GM12878 (cell line): ENCODE results near the gene FRMD5. TPM values are rescaled to one million over a fixed set of nuclear protein-coding genes. Genes with fewer than 3 reads are reported as not detected.

Source experiments
- ASH2L ChIP-seq: fragments of 300-600, 200-600 bp; sonication (generic); IDR thresholded peaks from 2 replicates; pipeline ENCODE4 v1.6.1; 2017; ENCODE audit warnings: low read depth, mild to moderate bottlenecking, borderline replicate concordance
- CEBPB ChIP-seq, 2 experiments: fragments of 150-350 bp in 1 of 2; IDR thresholded peaks; 2 replicates each; pipeline ENCODE4 v1.6.1; 2012 to 2014; ENCODE audit warnings: low read depth in 2 of 2, low read length in 2 of 2, borderline replicate concordance in 1 of 2, inconsistent platforms in 1 of 2
- FOS ChIP-seq: IDR thresholded peaks from 3 replicates; pipeline ENCODE4 v1.6.1; 2011; ENCODE audit warnings: borderline replicate concordance; ENCODE audit not compliant: insufficient read length; ENCODE audit errors: extremely low read depth
- NR2C1 ChIP-seq: fragments of 450-650 bp; IDR thresholded peaks from 2 replicates; pipeline ENCODE4 v1.6.1; 2017; ENCODE audit warnings: antibody characterized with exemption, mild to moderate bottlenecking, moderate library complexity
- REST ChIP-seq: IDR thresholded peaks from 2 replicates; pipeline ENCODE4 v1.6.1; 2012; ENCODE audit warnings: mild to moderate bottlenecking, low read depth, low read length
- STAT3 ChIP-seq: IDR thresholded peaks from 2 replicates; pipeline ENCODE4 v1.6.1; 2011; ENCODE audit warnings: low read depth, low read length, improper control_type of control experiment
- polyA plus RNA-seq, 11 experiments: library from polyadenylated mRNA; depleted of rRNA in 4 of 11; unstranded in 6 of 11; stranded (reverse) in 5 of 11; fragments of >200 nt; fragmentation: Nextera tagmentation in 4 of 11; fragmentation: Illumina TruSeq in 1 of 11; extraction: Ambion mirVana in 4 of 11; extraction: Trizol in 1 of 11; gene quantifications; 1 replicate in 1 of 11; 2 replicates in 10 of 11; pipeline versions ENCODE4 v1.2.1 to v1.2.3, GENCODE V29; 2011 to 2016; ENCODE audit warnings: inconsistent platforms in 2 of 11, missing spikeins in 2 of 11, low read depth in 1 of 11
- total RNA-seq, 4 experiments: library from RNA; depleted of rRNA in 3 of 4; stranded (reverse); fragments of >200 nt in 3 of 4; fragmentation: Illumina TruSeq in 1 of 4; extraction: Trizol in 1 of 4; gene quantifications; 2 replicates each; pipeline versions ENCODE4 v1.2.1 to v1.2.3, GENCODE V29; 2013 to 2021
- TF ChIP-seq, protein P1 (sequence below): IDR thresholded peaks from 2 replicates; pipeline ENCODE4 v1.6.1; 2012; ENCODE audit warnings: low read depth, low read length, improper control_type of control experiment
- TF ChIP-seq, protein P2 (sequence below): fragments of 450-650 bp; IDR thresholded peaks from 2 replicates; pipeline ENCODE4 v1.6.1; 2017; ENCODE audit warnings: mild to moderate bottlenecking, moderate library complexity

The FRMD5 gene
- total and polyA plus RNA-seq, 10 of the 15 experiments (the other 5 are each of a cell fraction or from before 2014, with no cell fraction given): 0.26 to 6.4 (median 0.68) TPM; not detected in 1

- TF ChIP-seq REST: no peak
- TF ChIP-seq CEBPB (IDR thresholded peaks at IDR 0.05; ENCODE audit: borderline replicate concordance in 1 of 2, low read depth in 2 of 2, low read length in 2 of 2): no peak
- no peak for TF ChIP-seq STAT3
- TF ChIP-seq FOS: no peak
- TF ChIP-seq, protein P1, sequence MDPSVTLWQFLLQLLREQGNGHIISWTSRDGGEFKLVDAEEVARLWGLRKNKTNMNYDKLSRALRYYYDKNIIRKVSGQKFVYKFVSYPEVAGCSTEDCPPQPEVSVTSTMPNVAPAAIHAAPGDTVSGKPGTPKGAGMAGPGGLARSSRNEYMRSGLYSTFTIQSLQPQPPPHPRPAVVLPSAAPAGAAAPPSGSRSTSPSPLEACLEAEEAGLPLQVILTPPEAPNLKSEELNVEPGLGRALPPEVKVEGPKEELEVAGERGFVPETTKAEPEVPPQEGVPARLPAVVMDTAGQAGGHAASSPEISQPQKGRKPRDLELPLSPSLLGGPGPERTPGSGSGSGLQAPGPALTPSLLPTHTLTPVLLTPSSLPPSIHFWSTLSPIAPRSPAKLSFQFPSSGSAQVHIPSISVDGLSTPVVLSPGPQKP: no peak
- no peak for TF ChIP-seq ASH2L
- TF ChIP-seq, protein P2, sequence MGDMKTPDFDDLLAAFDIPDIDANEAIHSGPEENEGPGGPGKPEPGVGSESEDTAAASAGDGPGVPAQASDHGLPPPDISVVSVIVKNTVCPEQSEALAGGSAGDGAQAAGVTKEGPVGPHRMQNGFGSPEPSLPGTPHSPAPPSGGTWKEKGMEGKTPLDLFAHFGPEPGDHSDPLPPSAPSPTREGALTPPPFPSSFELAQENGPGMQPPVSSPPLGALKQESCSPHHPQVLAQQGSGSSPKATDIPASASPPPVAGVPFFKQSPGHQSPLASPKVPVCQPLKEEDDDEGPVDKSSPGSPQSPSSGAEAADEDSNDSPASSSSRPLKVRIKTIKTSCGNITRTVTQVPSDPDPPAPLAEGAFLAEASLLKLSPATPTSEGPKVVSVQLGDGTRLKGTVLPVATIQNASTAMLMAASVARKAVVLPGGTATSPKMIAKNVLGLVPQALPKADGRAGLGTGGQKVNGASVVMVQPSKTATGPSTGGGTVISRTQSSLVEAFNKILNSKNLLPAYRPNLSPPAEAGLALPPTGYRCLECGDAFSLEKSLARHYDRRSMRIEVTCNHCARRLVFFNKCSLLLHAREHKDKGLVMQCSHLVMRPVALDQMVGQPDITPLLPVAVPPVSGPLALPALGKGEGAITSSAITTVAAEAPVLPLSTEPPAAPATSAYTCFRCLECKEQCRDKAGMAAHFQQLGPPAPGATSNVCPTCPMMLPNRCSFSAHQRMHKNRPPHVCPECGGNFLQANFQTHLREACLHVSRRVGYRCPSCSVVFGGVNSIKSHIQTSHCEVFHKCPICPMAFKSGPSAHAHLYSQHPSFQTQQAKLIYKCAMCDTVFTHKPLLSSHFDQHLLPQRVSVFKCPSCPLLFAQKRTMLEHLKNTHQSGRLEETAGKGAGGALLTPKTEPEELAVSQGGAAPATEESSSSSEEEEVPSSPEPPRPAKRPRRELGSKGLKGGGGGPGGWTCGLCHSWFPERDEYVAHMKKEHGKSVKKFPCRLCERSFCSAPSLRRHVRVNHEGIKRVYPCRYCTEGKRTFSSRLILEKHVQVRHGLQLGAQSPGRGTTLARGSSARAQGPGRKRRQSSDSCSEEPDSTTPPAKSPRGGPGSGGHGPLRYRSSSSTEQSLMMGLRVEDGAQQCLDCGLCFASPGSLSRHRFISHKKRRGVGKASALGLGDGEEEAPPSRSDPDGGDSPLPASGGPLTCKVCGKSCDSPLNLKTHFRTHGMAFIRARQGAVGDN: no peak
- TF ChIP-seq NR2C1: no peak
Observed at GRCh38 chr15:44148580-44148979, 46.5 kb downstream of the FRMD5 start (continued).
